Measurements from ENCODE around the gene ACVR1B. TPM values are rescaled to one million over a fixed set of nuclear protein-coding genes. Genes with fewer than 3 reads are reported as not detected.
A peak's percentile ranks its signal among the peaks of the same experiment; 100 is the strongest.

The ACVR1B gene
- total and polyA plus RNA-seq, 2 experiments from 2014 or later, result 2.4 to 7.5 TPM

DNA sequence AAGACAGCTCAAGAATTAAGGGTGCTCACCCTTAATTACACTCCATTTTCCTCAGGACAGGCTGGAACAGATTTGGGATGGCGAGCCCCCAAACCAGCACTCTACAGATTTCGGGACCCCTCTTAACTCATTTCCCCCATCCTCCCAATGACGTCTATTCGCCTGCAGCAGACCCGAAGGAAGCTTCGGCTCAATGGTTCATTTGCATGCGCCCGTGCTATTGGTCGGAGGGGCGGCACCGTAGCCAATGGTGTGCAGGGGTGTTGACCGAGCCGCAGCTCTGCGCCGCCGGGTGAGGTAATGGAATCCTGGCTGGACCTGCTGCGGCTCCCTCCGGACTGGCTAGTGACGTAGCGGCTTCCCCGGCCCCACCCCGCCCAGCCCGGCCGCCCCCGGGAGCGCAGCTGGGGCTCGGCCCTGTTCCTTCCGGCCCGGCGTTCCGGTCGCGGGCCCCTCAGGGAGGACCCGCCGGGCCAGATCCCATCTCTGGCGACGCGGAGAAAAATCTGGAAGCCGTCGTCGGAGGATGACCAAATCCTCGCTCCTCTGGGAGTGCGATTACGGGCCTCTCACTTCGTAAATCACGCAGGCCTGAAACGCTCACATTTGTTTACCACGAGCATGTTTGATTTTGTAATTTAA, 81.4 kb downstream of the ACVR1B start (continued):
- TF ChIP-seq POLR2AphosphoS5 (IDR thresholded peaks at IDR 0.05; ENCODE audit: low read depth) (peak; percentile 72), EZH2phosphoT487 (IDR thresholded peaks at IDR 0.05; ENCODE audit: unreplicated experiment) (no peak), STAT1 (IDR thresholded peaks at IDR 0.05; ENCODE audit: unreplicated experiment) (no peak)
- TF ChIP-seq, protein P1, sequence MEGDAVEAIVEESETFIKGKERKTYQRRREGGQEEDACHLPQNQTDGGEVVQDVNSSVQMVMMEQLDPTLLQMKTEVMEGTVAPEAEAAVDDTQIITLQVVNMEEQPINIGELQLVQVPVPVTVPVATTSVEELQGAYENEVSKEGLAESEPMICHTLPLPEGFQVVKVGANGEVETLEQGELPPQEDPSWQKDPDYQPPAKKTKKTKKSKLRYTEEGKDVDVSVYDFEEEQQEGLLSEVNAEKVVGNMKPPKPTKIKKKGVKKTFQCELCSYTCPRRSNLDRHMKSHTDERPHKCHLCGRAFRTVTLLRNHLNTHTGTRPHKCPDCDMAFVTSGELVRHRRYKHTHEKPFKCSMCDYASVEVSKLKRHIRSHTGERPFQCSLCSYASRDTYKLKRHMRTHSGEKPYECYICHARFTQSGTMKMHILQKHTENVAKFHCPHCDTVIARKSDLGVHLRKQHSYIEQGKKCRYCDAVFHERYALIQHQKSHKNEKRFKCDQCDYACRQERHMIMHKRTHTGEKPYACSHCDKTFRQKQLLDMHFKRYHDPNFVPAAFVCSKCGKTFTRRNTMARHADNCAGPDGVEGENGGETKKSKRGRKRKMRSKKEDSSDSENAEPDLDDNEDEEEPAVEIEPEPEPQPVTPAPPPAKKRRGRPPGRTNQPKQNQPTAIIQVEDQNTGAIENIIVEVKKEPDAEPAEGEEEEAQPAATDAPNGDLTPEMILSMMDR (conservative IDR thresholded peaks at IDR 0.05; ENCODE audit: low read depth in 2 of 2), result no peak
- TF ChIP-seq, protein P2, sequence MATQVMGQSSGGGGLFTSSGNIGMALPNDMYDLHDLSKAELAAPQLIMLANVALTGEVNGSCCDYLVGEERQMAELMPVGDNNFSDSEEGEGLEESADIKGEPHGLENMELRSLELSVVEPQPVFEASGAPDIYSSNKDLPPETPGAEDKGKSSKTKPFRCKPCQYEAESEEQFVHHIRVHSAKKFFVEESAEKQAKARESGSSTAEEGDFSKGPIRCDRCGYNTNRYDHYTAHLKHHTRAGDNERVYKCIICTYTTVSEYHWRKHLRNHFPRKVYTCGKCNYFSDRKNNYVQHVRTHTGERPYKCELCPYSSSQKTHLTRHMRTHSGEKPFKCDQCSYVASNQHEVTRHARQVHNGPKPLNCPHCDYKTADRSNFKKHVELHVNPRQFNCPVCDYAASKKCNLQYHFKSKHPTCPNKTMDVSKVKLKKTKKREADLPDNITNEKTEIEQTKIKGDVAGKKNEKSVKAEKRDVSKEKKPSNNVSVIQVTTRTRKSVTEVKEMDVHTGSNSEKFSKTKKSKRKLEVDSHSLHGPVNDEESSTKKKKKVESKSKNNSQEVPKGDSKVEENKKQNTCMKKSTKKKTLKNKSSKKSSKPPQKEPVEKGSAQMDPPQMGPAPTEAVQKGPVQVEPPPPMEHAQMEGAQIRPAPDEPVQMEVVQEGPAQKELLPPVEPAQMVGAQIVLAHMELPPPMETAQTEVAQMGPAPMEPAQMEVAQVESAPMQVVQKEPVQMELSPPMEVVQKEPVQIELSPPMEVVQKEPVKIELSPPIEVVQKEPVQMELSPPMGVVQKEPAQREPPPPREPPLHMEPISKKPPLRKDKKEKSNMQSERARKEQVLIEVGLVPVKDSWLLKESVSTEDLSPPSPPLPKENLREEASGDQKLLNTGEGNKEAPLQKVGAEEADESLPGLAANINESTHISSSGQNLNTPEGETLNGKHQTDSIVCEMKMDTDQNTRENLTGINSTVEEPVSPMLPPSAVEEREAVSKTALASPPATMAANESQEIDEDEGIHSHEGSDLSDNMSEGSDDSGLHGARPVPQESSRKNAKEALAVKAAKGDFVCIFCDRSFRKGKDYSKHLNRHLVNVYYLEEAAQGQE (IDR thresholded peaks at IDR 0.05; ENCODE audit: unreplicated experiment), result no peak
- TF ChIP-seq, protein P3, sequence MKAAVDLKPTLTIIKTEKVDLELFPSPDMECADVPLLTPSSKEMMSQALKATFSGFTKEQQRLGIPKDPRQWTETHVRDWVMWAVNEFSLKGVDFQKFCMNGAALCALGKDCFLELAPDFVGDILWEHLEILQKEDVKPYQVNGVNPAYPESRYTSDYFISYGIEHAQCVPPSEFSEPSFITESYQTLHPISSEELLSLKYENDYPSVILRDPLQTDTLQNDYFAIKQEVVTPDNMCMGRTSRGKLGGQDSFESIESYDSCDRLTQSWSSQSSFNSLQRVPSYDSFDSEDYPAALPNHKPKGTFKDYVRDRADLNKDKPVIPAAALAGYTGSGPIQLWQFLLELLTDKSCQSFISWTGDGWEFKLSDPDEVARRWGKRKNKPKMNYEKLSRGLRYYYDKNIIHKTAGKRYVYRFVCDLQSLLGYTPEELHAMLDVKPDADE (IDR thresholded peaks at IDR 0.05), result no peak

DNA sequence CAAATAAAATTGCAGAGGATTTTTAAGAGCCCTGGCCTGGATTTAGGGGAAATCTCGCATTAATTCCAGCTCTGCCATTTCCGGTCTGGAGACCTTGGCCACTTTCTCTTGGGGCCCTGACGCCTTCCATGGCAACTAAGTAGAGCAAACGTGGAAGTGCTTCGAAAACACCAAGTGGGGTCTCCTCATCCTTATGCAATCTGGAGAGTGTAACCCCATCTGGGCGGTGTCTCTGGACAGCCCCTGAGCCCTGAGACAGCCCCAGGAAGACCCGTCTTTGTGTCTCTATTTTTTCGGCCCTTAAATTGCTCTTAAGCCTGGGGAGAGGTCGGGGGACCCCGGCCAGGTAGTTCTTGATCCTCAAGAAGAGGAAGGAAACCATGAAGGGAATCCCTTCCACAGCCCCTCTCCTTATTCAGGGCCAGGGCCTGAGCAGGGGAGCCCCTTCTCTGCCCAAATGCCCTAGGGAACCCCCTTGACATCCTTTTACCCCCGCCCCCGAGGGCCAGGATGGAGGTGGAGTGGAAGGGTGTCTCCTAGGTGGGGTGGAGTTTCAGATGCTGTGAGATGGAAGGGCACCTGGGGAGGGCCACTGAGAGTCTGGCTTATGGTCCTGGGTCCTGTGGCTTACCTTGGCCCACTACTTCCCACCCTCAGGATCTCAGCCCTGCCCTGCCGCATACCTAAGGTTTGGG, 82.1 kb downstream of the ACVR1B start:
- H3K36me3 ChIP-seq (ENCODE audit: insufficient read depth), result no peaks in the 10 kb centered on the region
- Mint-ChIP-seq H3K4me3 (peak overlapping the region; percentile 65), H3K36me3 (ENCODE audit: low read depth) (no peaks in the 10 kb centered on the region), H3K27ac (peak overlapping the region; percentile 75), H3K9me3 (no peaks in the 10 kb centered on the region), H3K4me1 (peaks cover 39% of the 10 kb centered on the region), H3K27me3 (ENCODE audit: insufficient read depth, low read depth, poor library complexity) (peaks cover 44% of the 10 kb centered on the region)
- DNase-seq (ENCODE audit: low spot score), result peak; percentile 32
- peaks cover 12% of the 10 kb centered on the region for H3F3A ChIP-seq (replicated peaks; ENCODE audit: low read depth)
- peaks cover 6% of the 10 kb centered on the region; the same call in 1 of the 2 replicates for H4K20me1 ChIP-seq (replicated peaks; ENCODE audit: insufficient read depth)
- peak overlapping the region; percentile 75 for H3K4me2 ChIP-seq
- H3K4me1 ChIP-seq (ENCODE audit: insufficient read depth), result peaks cover 21% of the 10 kb centered on the region
- H3K9me2 ChIP-seq (ENCODE audit: insufficient read depth), result no peaks in the 10 kb centered on the region
- H2AFZ ChIP-seq, result no peak overlapping the region; the same call in 1 of the 2 replicates
- H3K27ac ChIP-seq (ENCODE audit: low read depth), result peak overlapping the region; percentile 85; the same call in 1 of the 2 replicates
- H3K79me2 ChIP-seq (replicated peaks; ENCODE audit: insufficient read depth), result peaks cover 6% of the 10 kb centered on the region
- ATAC-seq, result no peak
- H3K27me3 ChIP-seq (ENCODE audit: insufficient read depth), result peaks cover 51% of the 10 kb centered on the region
- H3K4me3 ChIP-seq, result peak overlapping the region; percentile 49
- no peak for TF ChIP-seq CREB1 (CRISPR knock-in tag; IDR thresholded peaks at IDR 0.05; ENCODE audit: low read depth)
- TF ChIP-seq STAT1 (IDR thresholded peaks at IDR 0.05; ENCODE audit: unreplicated experiment), result no peak
- TF ChIP-seq EZH2 (IDR thresholded peaks at IDR 0.05; ENCODE audit: low read depth, unreplicated experiment), result no peak
- no peak for TF ChIP-seq JUNB (IDR thresholded peaks at IDR 0.05; ENCODE audit: unreplicated experiment)
- TF ChIP-seq, protein P2 (IDR thresholded peaks at IDR 0.05; ENCODE audit: unreplicated experiment), result no peak
- TF ChIP-seq, protein P1 (conservative IDR thresholded peaks at IDR 0.05; ENCODE audit: low read depth in 2 of 2), result no peak
- no peak for TF ChIP-seq POLR2AphosphoS5 (IDR thresholded peaks at IDR 0.05; ENCODE audit: low read depth)
- no peak for TF ChIP-seq EZH2phosphoT487 (IDR thresholded peaks at IDR 0.05; ENCODE audit: unreplicated experiment)
- TF ChIP-seq, protein P3 (IDR thresholded peaks at IDR 0.05), result no peak
- TF ChIP-seq ZNF114 (CRISPR knock-in tag; IDR thresholded peaks at IDR 0.05), result no peak

Data from GM23338 (cell line).